Measurements from ENCODE around the gene NCOA7.

NCOA7 gene

GRCh38 chr6:125812394-125813292 is 21.9 kb downstream of the NCOA7 start:
- H3K27me3 ChIP-seq (ENCODE audit: insufficient read depth, low read length) = no peaks in the 10 kb centered on the region
- H3K9me2 ChIP-seq (ENCODE audit: low read depth, low read length) = no peaks in the 10 kb centered on the region
- H3K4me3 ChIP-seq (ENCODE audit: low read depth, low read length, poor library complexity, severe bottlenecking) = no peak overlapping the region
- H2AFZ ChIP-seq (ENCODE audit: low read length) = no peak overlapping the region
- no peaks in the 10 kb centered on the region for H4K20me1 ChIP-seq (ENCODE audit: insufficient read depth, low read length)
- peaks cover 21% of the 10 kb centered on the region for H3K36me3 ChIP-seq (ENCODE audit: insufficient read depth, low read length)
- no peak overlapping the region for H3K4me2 ChIP-seq (ENCODE audit: low read length)
- H3K9ac ChIP-seq (ENCODE audit: low read length) = no peak overlapping the region
- H3K27ac ChIP-seq (ENCODE audit: low read depth, low read length, poor library complexity, severe bottlenecking) = peak overlapping the region; percentile 38
- TF ChIP-seq EZH2 (IDR thresholded peaks at IDR 0.05; ENCODE audit: borderline replicate concordance, low read length) (no peak), CTCF (IDR thresholded peaks at IDR 0.05; ENCODE audit: low read length) (no peak)
- no peaks in the 10 kb centered on the region for H3F3A ChIP-seq (ENCODE audit: insufficient read depth, low read length)
- H3K79me2 ChIP-seq (ENCODE audit: insufficient read depth, low read length) = peaks cover 49% of the 10 kb centered on the region
- H3K9me3 ChIP-seq (ENCODE audit: low read length) = no peaks in the 10 kb centered on the region
- H3K4me1 ChIP-seq (ENCODE audit: insufficient read depth, low read length, severe bottlenecking) = peaks cover 85% of the 10 kb centered on the region

- H4K20me1 ChIP-seq (ENCODE audit: insufficient read depth, low read length) = no peaks in the 10 kb centered on the region
- no peak for TF ChIP-seq CTCF (IDR thresholded peaks at IDR 0.05; ENCODE audit: low read length)
- TF ChIP-seq EZH2 (IDR thresholded peaks at IDR 0.05; ENCODE audit: borderline replicate concordance, low read length) = no peak
- no peaks in the 10 kb centered on the region for H3K9me2 ChIP-seq (ENCODE audit: low read depth, low read length)
- no peaks in the 10 kb centered on the region for H3K27me3 ChIP-seq (ENCODE audit: insufficient read depth, low read length)
- H3K36me3 ChIP-seq (ENCODE audit: insufficient read depth, low read length) = peaks cover 23% of the 10 kb centered on the region
- H3K4me2 ChIP-seq (ENCODE audit: low read length) = peak overlapping the region; percentile 43
- peaks cover 40% of the 10 kb centered on the region for H3K79me2 ChIP-seq (ENCODE audit: insufficient read depth, low read length)
- H3K9ac ChIP-seq (ENCODE audit: low read length) = peak overlapping the region; percentile 24; the same call in 1 of the 2 replicates
- peak overlapping the region; percentile 39 for H3K4me3 ChIP-seq (ENCODE audit: low read depth, low read length, poor library complexity, severe bottlenecking)
- H3K4me1 ChIP-seq (ENCODE audit: insufficient read depth, low read length, severe bottlenecking) = peaks cover 71% of the 10 kb centered on the region
- H2AFZ ChIP-seq (ENCODE audit: low read length) = no peak overlapping the region
- H3F3A ChIP-seq (ENCODE audit: insufficient read depth, low read length) = no peaks in the 10 kb centered on the region
- H3K9me3 ChIP-seq (ENCODE audit: low read length) = no peaks in the 10 kb centered on the region
- H3K27ac ChIP-seq (ENCODE audit: low read depth, low read length, poor library complexity, severe bottlenecking) = peak overlapping the region; percentile 59
These were observed 23.7 kb downstream of the NCOA7 start for GRCh38 chr6:125814481-125814880.

DNA sequence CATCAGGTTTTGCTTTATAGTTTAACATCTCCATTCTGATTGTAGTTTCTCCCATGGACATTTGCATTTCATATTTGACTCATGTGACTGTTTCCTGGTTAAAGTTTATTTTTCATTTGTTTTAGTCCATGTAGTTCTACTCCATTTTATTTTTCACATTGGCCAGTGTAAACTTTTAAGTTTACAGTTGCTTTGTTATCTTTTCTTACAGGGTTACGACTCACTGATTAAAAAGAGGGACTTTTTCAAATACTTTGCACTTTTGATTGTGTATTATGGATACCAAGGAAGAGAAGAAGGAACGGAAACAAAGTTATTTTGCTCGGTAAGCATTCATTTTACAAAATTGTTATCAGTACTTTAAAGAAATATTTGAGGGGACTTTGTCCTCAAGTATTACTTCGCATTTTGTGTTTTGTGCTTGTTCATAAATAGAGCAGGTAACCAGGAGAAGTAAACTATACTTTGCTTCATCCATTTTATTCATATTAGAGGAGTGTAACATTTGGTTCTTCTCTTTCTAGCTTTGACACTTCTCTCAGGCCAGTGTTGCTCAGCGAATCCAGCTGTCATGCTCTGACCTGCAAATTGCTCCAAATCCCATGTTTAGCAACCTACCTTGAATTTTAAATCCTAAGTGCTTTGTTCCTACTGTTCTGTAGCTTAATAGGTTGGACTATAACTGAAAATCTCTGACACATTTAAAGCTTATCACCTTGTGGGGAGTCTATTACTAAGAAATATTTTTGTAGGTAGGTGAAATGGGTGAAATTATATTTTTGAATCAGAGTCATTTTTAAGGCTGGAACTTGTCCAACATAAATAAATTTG is 24.5 kb downstream of the NCOA7 start:
- Histone ChIP-seq H3K9me2 (ENCODE audit: low read depth, low read length) (no peaks in the 10 kb centered on the region), H2AFZ (ENCODE audit: low read length) (no peak overlapping the region), H3K4me1 (ENCODE audit: insufficient read depth, low read length, severe bottlenecking) (peaks cover 63% of the 10 kb centered on the region), H3K36me3 (ENCODE audit: insufficient read depth, low read length) (peaks cover 31% of the 10 kb centered on the region), H3F3A (ENCODE audit: insufficient read depth, low read length) (no peaks in the 10 kb centered on the region), H3K9me3 (ENCODE audit: low read length) (no peaks in the 10 kb centered on the region), H4K20me1 (ENCODE audit: insufficient read depth, low read length) (no peaks in the 10 kb centered on the region), H3K9ac (ENCODE audit: low read length) (peak overlapping the region; percentile 24; the same call in 1 of the 2 replicates), H3K27me3 (ENCODE audit: insufficient read depth, low read length) (no peaks in the 10 kb centered on the region), H3K79me2 (ENCODE audit: insufficient read depth, low read length) (peaks cover 36% of the 10 kb centered on the region), H3K4me3 (ENCODE audit: low read depth, low read length, poor library complexity, severe bottlenecking) (peak overlapping the region; percentile 39), H3K27ac (ENCODE audit: low read depth, low read length, poor library complexity, severe bottlenecking) (peak overlapping the region; percentile 59), H3K4me2 (ENCODE audit: low read length) (peak overlapping the region; percentile 43)
- TF ChIP-seq EZH2 (IDR thresholded peaks at IDR 0.05; ENCODE audit: borderline replicate concordance, low read length) (no peak), CTCF (IDR thresholded peaks at IDR 0.05; ENCODE audit: low read length) (no peak)
